ENCODE measurements around the gene TMEM175.
"Not testable (repeated sequence)": the region's sequence is repeated elsewhere in the genome, so short reads cannot be mapped to it uniquely, and the experiment has no call there.

Gene TMEM175

DNA sequence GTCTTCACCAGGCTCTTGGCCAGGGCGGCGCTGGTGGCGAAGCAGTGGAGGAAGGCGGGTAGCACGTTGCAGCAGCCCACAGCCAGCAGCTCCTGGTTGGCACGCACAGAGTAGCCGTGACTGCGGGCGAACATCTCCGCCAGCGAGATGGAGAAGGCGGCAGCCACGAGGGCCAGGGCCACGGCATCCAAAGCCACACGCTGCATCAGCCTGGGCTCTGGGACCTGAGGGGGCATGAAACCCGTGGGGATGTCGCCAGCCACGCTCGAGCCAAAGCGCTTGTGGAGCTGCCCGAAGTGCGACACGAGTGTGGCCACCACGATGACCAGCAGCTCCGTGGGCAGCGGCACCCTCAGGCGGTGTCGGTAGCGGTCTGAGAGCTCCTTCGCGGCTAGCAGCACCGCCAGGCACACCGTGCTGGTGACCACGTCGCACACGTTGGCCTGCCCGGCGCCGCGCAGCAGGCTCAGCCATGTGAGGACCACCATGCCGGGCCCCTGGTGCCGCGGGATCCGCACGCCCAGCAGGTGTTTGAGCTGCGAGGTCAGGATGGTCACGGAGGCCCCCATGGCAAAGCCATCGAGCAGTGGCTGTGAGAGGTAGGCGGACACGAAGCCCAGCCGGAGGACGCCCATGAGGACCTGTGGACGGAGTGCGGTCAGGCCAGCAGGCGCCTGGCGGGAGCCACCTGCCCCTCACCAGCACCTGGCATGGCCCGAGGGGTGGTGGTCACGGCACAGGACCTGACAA is 57.6 kb downstream of the TMEM175 start:
- no peak for DNase-seq (ENCODE audit: low spot score)

- no peak for DNase-seq (ENCODE audit: low spot score)
Measured at GRCh38 chr4:990746-991367, 58.6 kb downstream of the TMEM175 start.

GRCh38 chr4:991451-992296 is 59.4 kb downstream of the TMEM175 start:
- DNase-seq (ENCODE audit: low spot score): no peak

GRCh38 chr4:992297-993110 is 60.2 kb downstream of the TMEM175 start:
- DNase-seq (ENCODE audit: low spot score): peak; percentile 16

DNA sequence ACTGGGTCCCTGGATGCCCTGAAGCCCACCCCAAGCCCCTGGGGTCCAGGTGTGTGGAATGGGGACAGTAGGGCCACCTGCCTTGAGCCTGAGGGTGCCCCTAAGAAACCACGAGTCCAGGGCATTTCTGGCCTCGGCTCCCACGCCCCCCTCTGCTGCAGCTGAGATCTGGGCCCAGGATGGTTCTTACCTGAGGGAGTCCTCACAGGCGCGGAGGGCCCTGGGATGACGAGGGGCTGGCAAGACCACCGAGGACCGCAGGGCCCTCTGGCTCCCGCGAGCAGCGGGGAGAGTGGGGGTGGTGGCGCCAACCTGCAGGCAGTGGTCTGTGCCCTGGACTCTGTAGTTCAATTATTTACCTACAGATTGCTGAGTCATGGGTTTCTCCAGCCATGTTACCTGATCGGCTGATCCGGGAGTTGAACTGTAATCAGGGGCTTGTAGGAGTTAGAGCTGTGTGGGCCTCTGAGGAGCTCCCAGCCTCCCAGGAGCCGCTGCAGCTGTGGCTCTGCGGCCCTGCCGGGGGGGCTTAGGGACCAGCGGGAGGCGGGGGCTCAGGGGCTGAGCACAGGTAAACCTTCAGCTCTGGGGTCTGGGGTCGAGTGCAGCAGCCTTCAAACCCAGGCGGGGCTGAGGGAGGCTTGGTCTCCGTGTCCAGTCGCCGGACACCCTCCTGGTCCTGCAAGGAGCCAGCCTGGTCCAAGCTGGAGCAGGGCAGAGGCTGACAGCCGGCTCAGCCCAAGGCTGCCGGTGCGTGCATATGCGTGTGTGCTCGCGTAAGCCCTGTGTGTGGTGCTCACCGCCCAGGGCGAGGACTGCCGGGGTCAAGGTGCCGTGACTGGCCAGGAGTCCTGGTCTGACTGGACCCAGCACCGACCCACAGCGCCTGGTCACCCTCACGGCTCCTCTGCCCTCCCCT is 61.1 kb downstream of the TMEM175 start, which contains the start of gene SLC26A1:
Gene SLC26A1 (minus strand): TSS at position 294 of the 919 bp plus-strand sequence. CDS start 1,701 bp downstream, outside the sequence.
- no peak for DNase-seq (ENCODE audit: low spot score)

GRCh38 chr4:995311-996026 is 63.2 kb downstream of the TMEM175 start:
- DNase-seq (ENCODE audit: low spot score): no peak

- no peak for DNase-seq (ENCODE audit: low spot score)
Measured at GRCh38 chr4:996030-996996, 64.1 kb downstream of the TMEM175 start.

GRCh38 chr4:996997-997374 is 64.7 kb downstream of the TMEM175 start:
- DNase-seq (ENCODE audit: low spot score): no peak

DNA sequence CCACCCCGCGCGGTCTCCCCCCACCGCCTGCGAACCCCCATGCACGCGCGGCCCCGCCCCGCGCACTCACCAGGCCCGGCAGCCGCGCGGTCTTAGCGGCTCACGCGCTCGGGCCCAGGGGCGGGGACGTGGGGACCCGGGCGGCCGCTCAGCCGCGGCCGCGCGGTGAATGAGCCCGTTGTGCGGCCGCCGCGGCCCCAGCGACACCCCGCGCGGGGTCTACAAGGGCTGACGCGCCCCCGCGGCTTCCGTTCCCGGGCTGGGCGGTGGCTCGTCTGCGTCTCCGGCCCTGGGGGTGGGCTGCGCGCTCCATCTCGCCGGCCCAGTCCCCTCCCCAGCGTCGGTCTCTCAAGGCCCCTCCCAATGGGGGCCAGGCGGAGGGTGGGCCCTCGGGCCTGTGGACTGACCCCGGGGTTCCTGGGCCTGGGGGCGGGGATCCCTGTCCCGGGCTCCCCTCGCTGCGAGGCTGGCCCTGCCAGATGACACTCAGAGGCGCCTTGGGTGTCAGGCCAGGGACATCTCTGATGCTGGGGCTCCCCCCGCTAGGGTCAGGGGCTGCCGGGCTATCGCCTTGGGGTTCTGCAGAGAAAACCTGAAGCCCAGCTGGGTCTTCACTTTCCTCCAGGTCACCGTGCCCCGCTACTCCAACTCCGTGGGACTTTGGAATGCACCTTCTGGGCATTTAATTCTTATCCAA is 65.3 kb downstream of the TMEM175 start:
- no peak for DNase-seq (ENCODE audit: low spot score)

GRCh38 chr4:998096-998691 is 65.9 kb downstream of the TMEM175 start:
- no peak for DNase-seq (ENCODE audit: low spot score)

DNA sequence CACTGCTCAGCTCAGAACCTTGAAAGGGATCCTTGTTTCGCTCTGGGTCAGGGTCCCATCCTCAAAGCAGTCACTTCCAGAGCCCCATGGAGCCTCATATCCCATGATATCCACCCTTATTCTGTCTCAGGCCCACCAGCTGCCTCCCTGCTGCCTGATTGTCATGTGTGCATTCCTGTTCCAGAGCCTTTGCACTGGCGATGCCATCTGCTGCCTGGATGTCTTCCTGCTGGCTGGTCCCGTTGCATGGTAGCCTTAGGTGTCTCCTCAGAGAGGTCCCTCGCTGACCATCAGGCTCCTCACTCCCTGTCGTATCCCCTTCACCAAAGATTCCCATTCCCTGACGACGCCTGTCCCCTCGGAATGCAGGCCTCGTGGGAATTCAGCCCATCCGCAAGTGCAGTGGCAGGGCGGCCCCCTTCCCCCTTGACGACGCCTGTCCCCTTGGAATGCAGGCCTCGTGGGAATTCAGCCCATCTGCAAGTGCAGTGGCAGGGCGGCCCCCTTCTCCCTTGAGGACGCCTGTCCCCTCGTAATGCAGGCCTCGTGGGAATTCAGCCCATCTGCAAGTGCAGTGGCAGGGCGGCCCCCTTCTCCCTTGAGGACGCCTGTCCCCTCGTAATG is 67.1 kb downstream of the TMEM175 start:
- not testable (repeated sequence) for DNase-seq (ENCODE audit: low spot score)

DNA sequence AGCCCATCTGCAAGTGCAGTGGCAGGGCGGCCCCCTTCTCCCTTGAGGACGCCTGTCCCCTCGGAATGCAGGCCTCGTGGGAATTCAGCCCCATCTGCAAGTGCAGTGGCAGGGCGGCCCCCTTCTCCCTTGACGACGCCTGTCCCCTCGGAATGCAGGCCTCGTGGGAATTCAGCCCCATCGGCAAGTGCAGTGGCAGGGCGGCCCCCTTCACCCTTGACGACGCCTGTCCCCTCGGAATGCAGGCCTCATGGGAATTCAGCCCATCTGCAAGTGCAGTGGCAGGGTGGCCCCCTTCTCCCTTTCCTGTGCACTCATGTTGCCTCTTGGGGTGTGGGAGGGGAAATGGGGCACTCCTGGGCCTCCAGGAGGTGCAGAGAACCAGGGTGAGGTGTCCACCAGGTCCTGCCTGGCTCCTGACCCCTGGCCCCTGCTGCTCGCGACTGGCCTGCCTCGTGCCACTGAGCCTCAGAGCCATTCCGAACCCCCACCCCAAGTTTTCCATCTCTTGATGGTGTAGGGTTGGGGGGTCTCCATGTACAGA is 67.7 kb downstream of the TMEM175 start:
- no peak for DNase-seq (ENCODE audit: low spot score)

GRCh38 chr4:1000686-1001260 is 68.5 kb downstream of the TMEM175 start:
- DNase-seq (ENCODE audit: low spot score): no peak

- no peak for DNase-seq (ENCODE audit: low spot score)
Measured at GRCh38 chr4:1001561-1002130, 69.4 kb downstream of the TMEM175 start.

- DNase-seq (ENCODE audit: low spot score): no peak
Measured at GRCh38 chr4:1002131-1002630, 69.9 kb downstream of the TMEM175 start.

DNA sequence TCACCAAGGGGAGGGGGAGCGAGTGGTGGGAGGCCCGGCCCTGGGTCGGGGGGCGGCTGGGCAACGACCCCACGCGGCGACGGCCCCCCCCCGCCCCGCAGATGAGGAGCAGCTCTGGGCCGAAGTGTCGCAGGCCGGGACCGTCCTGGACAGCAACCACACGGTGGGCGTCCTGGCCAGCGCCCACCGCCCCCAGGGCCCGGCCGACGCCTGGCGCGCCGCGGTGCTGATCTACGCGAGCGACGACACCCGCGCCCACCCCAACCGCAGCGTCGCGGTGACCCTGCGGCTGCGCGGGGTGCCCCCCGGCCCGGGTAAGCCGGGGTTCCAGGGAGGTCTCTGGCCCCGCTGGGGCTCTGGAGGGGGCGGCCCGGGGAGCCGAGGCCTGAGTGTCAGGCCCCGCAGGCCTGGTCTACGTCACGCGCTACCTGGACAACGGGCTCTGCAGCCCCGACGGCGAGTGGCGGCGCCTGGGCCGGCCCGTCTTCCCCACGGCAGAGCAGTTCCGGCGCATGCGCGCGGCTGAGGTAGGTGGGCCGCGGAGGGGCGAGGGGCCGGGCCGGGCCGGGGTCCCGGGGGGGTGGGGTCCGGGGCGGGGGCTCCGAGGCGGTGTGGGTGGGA is 70.5 kb downstream of the TMEM175 start:
- no peak for DNase-seq (ENCODE audit: low spot score)
